K562 (cell line): Measurements from ENCODE around the gene CLIC1. TPM values are rescaled to one million over a fixed set of nuclear protein-coding genes. Genes with fewer than 3 reads are reported as not detected.

Experiments
- ATAC-seq: fragments of 200-7000 bp; cut with Tn5 transposase; 3 replicates; pipeline ENCODE4 v1.9.1; 2020; ENCODE audit warnings: moderate library complexity
- BruUV-seq: library from RNA; stranded (reverse); fragments of 400-500 nt; replicated peaks from 2 replicates; lab custom pipeline; 2021; lab: Mats Ljungman, UMichigan
- CTCF ChIA-PET: fragments of 300-600 bp; formaldehyde crosslinking; extraction: SDS; loops from one replicate; lab custom pipeline; 2021; ENCODE audit warnings: low intra/inter-chr PET ratio; lab: Yijun Ruan, JAX
- POLR2A ChIA-PET: fragments of 300-600, 350-650 bp; sonication (Branson Sonifier 250); formaldehyde crosslinking; extraction: SDS; loops from one replicate; lab custom pipeline; 2021; ENCODE audit warnings: antibody characterized with exemption, inconsistent platforms; lab: Yijun Ruan, JAX
- DNase-seq, 4 experiments: peaks; one replicate each; pipeline versions ENCODE4 v3.0.0 to v3.0.0-alpha.2; 2011 to 2018; ENCODE audit warnings: low spot score in 3 of 4, mixed read lengths in 3 of 4; ENCODE audit errors: extremely low read depth in 1 of 4
- FAIRE-seq: peaks from 2 replicates; lab custom pipeline; 2011; peaks lifted over from hg19 to GRCh38; lab: Jason Lieb, UNC
- H2AFZ ChIP-seq: 2 replicates; pipeline ENCODE4 v1.6.0; 2011; ENCODE audit warnings: low read depth, low read length, control low read depth, inconsistent platforms
- H3K27ac ChIP-seq: fragments of 200-600 bp; 3 replicates; pipeline ENCODE4 v1.8.0; 2011; ENCODE audit warnings: low read depth, mild to moderate bottlenecking, control low read depth, inconsistent platforms, low read length, moderate library complexity, mixed read lengths; ENCODE audit errors: extremely low read depth
- H3K27me3 ChIP-seq, 2 experiments: fragments of 300-600 bp in 1 of 2; 2 replicates in 1 of 2; 3 replicates in 1 of 2; pipeline versions ENCODE4 v1.6.0 to v1.8.0; 2011; ENCODE audit warnings: inconsistent platforms in 2 of 2, low read length in 2 of 2, mild to moderate bottlenecking in 1 of 2, mixed read lengths in 1 of 2, moderate library complexity in 1 of 2; ENCODE audit not compliant: control insufficient read depth in 2 of 2, insufficient read depth in 2 of 2
- H3K36me3 ChIP-seq: fragments of 300-600 bp; 3 replicates; pipeline ENCODE4 v1.8.0; 2011; ENCODE audit warnings: mild to moderate bottlenecking, low read length, inconsistent platforms; ENCODE audit not compliant: control insufficient read depth, insufficient read depth
- H3K4me1 ChIP-seq, 2 experiments: fragments of 200-600 bp in 1 of 2; replicated peaks in 1 of 2; 2 replicates in 1 of 2; 3 replicates in 1 of 2; pipeline versions ENCODE4 v1.5.1 to v1.8.0; 2011; ENCODE audit warnings: inconsistent platforms in 2 of 2, low read length in 2 of 2, mild to moderate bottlenecking in 1 of 2, mixed read lengths in 1 of 2, moderate library complexity in 1 of 2; ENCODE audit not compliant: control insufficient read depth in 2 of 2, insufficient read depth in 2 of 2
- H3K4me2 ChIP-seq: 2 replicates; pipeline ENCODE4 v1.6.1; 2011; ENCODE audit warnings: low read length, control low read depth, inconsistent platforms, mixed read lengths; ENCODE audit not compliant: insufficient read depth
- H3K4me3 ChIP-seq: fragments of 200-600 bp; sonication (generic), shearing (Covaris generic); 2 replicates; pipeline ENCODE4 v1.5.1; 2016; ENCODE audit warnings: control low read depth, inconsistent platforms
- H3K79me2 ChIP-seq: fragments of 200-600 bp; 3 replicates; pipeline ENCODE4 v1.8.0; 2011; ENCODE audit warnings: low read length, inconsistent platforms; ENCODE audit not compliant: control insufficient read depth, insufficient read depth
- H3K9ac ChIP-seq, 2 experiments: 2 replicates each; pipeline versions ENCODE4 v1.6.0 to v1.6.1; 2011; ENCODE audit warnings: low read depth in 2 of 2, low read length in 2 of 2, control low read depth in 1 of 2, inconsistent platforms in 1 of 2, mild to moderate bottlenecking in 1 of 2, mixed read lengths in 1 of 2; ENCODE audit not compliant: insufficient read depth in 1 of 2
- H3K9me1 ChIP-seq: one replicate; pipeline ENCODE4 v1.6.0; 2011; ENCODE audit warnings: inconsistent platforms, mild to moderate bottlenecking, low read length, moderate library complexity; ENCODE audit not compliant: control insufficient read depth, insufficient read depth
- H3K9me3 ChIP-seq: replicated peaks from 2 replicates; pipeline ENCODE4 v1.5.1; 2011; ENCODE audit warnings: low read depth, low read length, inconsistent platforms; ENCODE audit not compliant: control insufficient read depth, insufficient read depth
- H4K20me1 ChIP-seq: replicated peaks from 2 replicates; pipeline ENCODE4 v1.6.1; 2011; ENCODE audit warnings: low read length, inconsistent platforms, mixed read lengths; ENCODE audit not compliant: control insufficient read depth, insufficient read depth
- HDAC3 ChIP-seq: fragments of 450-650 bp; IDR thresholded peaks from 2 replicates; pipeline ENCODE4 v1.6.1; 2018; ENCODE audit warnings: borderline replicate concordance, mild to moderate bottlenecking, moderate library complexity; ENCODE audit not compliant: partially characterized antibody
- HMGN3 ChIP-seq: IDR thresholded peaks from 2 replicates; pipeline ENCODE4 v1.6.1; 2011; ENCODE audit warnings: borderline replicate concordance, low read depth, mild to moderate bottlenecking, mixed read lengths, low read length; ENCODE audit not compliant: insufficient read length; ENCODE audit errors: extremely low read depth
- MLX ChIP-seq, 2 experiments: fragments of 450-650 bp in 1 of 2; sonication (generic) in 1 of 2; formaldehyde crosslinking; conservative IDR thresholded peaks; 2 replicates each; pipeline versions ENCODE4 v1.4.0 to v1.8.1; 2020 to 2022; ENCODE audit warnings: mild to moderate bottlenecking in 1 of 2, missing genetic modification reagents in 1 of 2
- WHSC1 ChIP-seq: IDR thresholded peaks from one replicate; pipeline ENCODE4 v1.6.1; 2012; ENCODE audit warnings: low read length, control low read depth, inconsistent platforms
- ZNF511 ChIP-seq: sonication (generic); formaldehyde crosslinking; IDR thresholded peaks from 2 replicates; pipeline ENCODE4 v1.8.0; 2022; ENCODE audit warnings: mild to moderate bottlenecking, missing genetic modification reagents
- WGBS: fragments of 100-300 bp; shearing (Covaris generic); methylation state at CpG from one replicate; pipeline ENCODE4 v1.1.6; 2016; ENCODE audit warnings: low coverage, mixed read lengths; ENCODE audit not compliant: insufficient coverage; ENCODE audit errors: missing lambda C conversion rate; 5-methylcytosine and 5-hydroxymethylcytosine counted together
- in situ Hi-C: fragments of 300-500 bp; cut with MboI; formaldehyde crosslinking; loops from 4 replicates; pipeline ENCODE4 v1.15.0; 2018; ENCODE audit warnings: inconsistent platforms, mixed read lengths
- intact Hi-C: fragments of 100-400 bp; cut with micrococcal nuclease; formaldehyde crosslinking; loops from 2 replicates; pipeline ENCODE4 v1.14.2; 2022
- polyA plus RNA-seq, 8 experiments: library from polyadenylated mRNA; depleted of rRNA in 4 of 8; stranded (reverse) in 5 of 8; unstranded in 3 of 8; fragments of >200 nt; fragmentation: Nextera tagmentation in 2 of 8; fragmentation: Illumina TruSeq in 1 of 8; extraction: Ambion mirVana in 2 of 8; extraction: Trizol in 1 of 8; gene quantifications; 2 replicates each; pipeline versions ENCODE4 v1.2.1 to v1.2.3, GENCODE V29; 2011 to 2014; ENCODE audit warnings: inconsistent platforms in 1 of 8, missing spikeins in 1 of 8
- total RNA-seq, 7 experiments: library from RNA; depleted of rRNA in 6 of 7; stranded (reverse); fragments of >200 nt in 6 of 7; fragmentation: Illumina TruSeq in 2 of 7; extraction: Trizol in 2 of 7; gene quantifications; 2 replicates each; pipeline versions ENCODE4 v1.2.1 to v1.2.3, GENCODE V29; 2011 to 2021; ENCODE audit warnings: low replicate concordance in 1 of 7
- TF ChIP-seq, protein P1 (sequence below): sonication (generic); formaldehyde crosslinking; IDR thresholded peaks from 2 replicates; pipeline ENCODE4 v1.8.0; 2023; ENCODE audit warnings: mild to moderate bottlenecking, missing genetic modification reagents

CLIC1 gene
- total and polyA plus RNA-seq, 9 of the 15 experiments (the other 6 are each of a cell fraction or from before 2014, with no cell fraction given): 1,267 to 2,419 (median 1,808) TPM

- no peaks in the 10 kb centered on the region for H3K27me3 ChIP-seq
- 47% methylated on average over 4 of the region's 4 CpGs for WGBS
- ATAC-seq: no peak
- no peaks in the 10 kb centered on the region for H4K20me1 ChIP-seq
- DNase-seq: peak in 1 of 4 experiments; percentile 55
- no peak overlapping the region for H3K4me3 ChIP-seq
- H3K9ac ChIP-seq: peak overlapping the region; percentile 1 to 88; a peak in 3 of 4 replicates
- peaks cover 6% of the 10 kb centered on the region for H3K9me1 ChIP-seq
- FAIRE-seq: no peak
- no peaks in the 10 kb centered on the region for H3K9me3 ChIP-seq
- H3K27ac ChIP-seq: peak overlapping the region; percentile 31; the same call in 2 of the 3 replicates
- intact Hi-C loops (loop anchor here (10.0 kb wide), 1 partner anchor 230 kb away; the partner anchor contains the start of genes ATP6V1G2, DDX39B and NFKBIL1), in situ Hi-C loops (no loop called here)
- ChIA-PET CTCF (no interaction called here), POLR2A (interaction anchor here (0.5 to 8.8 kb wide), 27 partner anchors 8 to 114 kb away, joined by 3 to 38 read pairs (median 4); partner anchors contain the start of genes C6orf47, CLIC1, CSNK2B and GPANK1)
- TF ChIP-seq HMGN3: peak; percentile 4
- peak; percentile 26 for TF ChIP-seq WHSC1
- no peak for TF ChIP-seq HDAC3
- TF ChIP-seq MLX (CRISPR knock-in tag; conservative IDR thresholded peaks at IDR 0.05): no peak
- TF ChIP-seq, protein P1, sequence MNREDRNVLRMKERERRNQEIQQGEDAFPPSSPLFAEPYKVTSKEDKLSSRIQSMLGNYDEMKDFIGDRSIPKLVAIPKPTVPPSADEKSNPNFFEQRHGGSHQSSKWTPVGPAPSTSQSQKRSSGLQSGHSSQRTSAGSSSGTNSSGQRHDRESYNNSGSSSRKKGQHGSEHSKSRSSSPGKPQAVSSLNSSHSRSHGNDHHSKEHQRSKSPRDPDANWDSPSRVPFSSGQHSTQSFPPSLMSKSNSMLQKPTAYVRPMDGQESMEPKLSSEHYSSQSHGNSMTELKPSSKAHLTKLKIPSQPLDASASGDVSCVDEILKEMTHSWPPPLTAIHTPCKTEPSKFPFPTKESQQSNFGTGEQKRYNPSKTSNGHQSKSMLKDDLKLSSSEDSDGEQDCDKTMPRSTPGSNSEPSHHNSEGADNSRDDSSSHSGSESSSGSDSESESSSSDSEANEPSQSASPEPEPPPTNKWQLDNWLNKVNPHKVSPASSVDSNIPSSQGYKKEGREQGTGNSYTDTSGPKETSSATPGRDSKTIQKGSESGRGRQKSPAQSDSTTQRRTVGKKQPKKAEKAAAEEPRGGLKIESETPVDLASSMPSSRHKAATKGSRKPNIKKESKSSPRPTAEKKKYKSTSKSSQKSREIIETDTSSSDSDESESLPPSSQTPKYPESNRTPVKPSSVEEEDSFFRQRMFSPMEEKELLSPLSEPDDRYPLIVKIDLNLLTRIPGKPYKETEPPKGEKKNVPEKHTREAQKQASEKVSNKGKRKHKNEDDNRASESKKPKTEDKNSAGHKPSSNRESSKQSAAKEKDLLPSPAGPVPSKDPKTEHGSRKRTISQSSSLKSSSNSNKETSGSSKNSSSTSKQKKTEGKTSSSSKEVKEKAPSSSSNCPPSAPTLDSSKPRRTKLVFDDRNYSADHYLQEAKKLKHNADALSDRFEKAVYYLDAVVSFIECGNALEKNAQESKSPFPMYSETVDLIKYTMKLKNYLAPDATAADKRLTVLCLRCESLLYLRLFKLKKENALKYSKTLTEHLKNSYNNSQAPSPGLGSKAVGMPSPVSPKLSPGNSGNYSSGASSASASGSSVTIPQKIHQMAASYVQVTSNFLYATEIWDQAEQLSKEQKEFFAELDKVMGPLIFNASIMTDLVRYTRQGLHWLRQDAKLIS (CRISPR knock-in tag): no peak
- TF ChIP-seq ZNF511 (CRISPR knock-in tag): 0 out of 2 replicates have a peak, but pooled peaks have one; percentile 34
- H2AFZ ChIP-seq: peak overlapping the region; percentile 50
- H3K4me1 ChIP-seq: peaks cover 47 to 87% of the 10 kb centered on the region in 2 experiments
- no TSS peak for BruUV-seq
- no peaks in the 10 kb centered on the region for H3K79me2 ChIP-seq
- 0 out of 2 replicates have a peak overlapping the region, but pooled peaks have one; percentile 4 for H3K4me2 ChIP-seq
- peaks cover 28% of the 10 kb centered on the region; the same call in 2 of the 3 replicates for H3K36me3 ChIP-seq
Measured at GRCh38 chr6:31775184-31775583, 38.9 kb upstream of the CLIC1 start.
